Amniotic stem cell (primary cell): Measurements from ENCODE around the gene ZBTB7B.

ENCODE experiments used
- DNase-seq: peaks from one replicate; lab custom pipeline; 2025; lab: John Stamatoyannopoulos, UW

Gene ZBTB7B

DNA sequence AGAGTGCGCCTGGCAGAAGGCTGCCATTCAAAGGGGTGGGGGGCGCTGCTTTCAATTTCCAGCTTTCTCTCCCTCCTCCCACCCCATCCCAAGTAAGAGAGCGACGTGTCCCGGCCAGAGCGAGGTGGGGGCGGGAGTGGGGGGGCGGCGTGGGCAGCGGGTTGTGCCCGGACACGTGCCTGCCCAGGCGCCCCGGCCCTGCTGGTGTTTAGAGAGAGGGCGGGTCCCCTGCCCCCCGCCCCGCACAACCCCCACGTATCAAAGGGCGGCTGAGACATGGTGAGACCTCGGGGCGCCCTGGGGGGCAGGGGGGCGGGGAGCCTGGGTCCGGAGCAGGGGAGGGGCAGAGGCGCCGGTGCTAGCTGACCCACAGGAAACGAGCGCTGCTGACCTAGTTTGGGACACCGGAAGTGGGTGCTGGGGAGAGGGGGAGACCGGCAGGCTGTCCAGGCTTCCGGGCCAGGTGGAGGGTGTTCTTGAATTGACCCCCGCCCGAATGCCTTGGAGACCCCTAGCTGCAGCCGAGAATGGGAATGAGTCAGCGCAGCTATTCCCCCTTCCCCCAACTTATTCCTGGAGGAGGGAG is 1.3 kb downstream of the ZBTB7B start:
- peak; percentile 21 for DNase-seq

DNA sequence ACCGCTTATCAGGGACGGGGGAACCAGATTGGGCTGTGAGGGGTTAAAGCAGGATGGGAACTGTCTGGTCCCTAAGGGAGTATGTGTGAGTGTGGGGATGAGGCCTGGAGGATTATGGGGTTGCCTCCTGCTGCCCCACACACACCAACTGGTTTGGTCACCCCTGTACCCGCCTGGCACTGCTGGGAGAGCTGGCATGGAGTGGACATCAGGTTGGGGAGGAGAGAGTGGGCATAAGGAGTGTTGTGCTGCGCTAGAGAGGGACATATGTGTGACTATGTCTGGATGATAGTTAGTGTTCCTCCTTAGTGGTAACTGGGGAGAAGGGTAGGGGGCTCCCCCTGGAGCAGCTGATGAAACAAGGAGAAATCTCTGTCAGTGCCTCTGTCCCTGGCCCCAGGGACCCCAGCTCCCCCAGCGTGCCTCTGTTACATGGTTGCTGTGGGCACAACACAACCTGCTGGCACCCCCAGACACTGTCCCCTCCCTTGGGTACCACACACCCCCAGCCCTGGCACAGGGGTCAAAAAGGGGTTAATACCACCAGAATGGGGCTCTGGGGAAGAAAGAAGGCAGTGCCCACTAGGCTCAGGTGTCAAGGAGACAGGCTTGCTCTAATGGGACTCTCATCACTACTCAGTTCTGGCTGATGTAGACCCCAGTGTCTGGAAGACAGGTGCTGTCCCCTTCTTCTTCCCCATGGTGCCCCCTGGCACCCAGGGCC is 1.9 kb downstream of the ZBTB7B start:
- no peak for DNase-seq

DNA sequence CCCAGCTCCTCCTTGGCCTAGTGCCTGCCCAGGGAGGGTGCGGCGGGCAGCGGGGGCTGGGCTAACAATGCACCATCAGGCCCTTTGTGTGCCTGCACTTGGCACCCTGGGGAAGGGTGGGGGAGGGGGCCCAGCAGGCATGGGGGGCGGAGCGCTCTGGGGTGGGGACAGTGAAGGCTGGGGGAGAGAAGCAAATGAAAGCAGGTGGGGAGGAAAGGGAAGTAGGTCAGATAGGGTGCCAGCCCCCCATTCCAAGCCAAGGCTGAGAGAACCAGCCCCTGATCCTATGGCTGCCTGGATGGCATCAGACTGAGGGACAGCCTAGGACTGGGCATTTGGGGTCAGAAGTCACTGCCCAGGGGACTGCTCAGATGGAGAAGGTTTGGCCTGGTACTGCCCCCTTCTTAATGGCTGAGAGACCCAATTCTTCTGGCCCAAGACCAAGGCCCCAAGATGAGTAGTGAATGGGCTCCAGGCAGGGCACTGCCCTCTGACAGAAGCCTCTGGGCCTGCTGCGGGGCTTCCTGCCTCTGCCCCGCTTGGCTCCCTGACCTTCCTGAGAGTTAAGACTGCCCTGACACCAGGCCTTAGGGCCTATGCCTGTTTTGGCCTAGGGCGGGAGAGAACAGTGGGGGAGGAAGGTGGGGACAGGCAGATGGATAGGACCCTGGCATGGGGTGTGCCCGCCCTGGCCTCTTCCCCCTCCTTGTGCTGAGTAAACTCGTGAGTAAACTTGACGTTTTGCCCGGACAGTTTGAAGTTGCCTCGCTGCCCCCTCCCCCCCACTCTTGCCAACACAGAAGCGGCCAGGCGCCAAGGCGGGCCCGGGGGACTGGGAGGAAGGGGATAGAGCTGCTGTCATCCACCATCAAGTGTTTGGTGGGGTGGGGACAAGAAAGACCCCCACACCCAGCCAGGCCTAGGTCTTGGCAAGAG is 2.7 kb downstream of the ZBTB7B start:
- no peak for DNase-seq

DNA sequence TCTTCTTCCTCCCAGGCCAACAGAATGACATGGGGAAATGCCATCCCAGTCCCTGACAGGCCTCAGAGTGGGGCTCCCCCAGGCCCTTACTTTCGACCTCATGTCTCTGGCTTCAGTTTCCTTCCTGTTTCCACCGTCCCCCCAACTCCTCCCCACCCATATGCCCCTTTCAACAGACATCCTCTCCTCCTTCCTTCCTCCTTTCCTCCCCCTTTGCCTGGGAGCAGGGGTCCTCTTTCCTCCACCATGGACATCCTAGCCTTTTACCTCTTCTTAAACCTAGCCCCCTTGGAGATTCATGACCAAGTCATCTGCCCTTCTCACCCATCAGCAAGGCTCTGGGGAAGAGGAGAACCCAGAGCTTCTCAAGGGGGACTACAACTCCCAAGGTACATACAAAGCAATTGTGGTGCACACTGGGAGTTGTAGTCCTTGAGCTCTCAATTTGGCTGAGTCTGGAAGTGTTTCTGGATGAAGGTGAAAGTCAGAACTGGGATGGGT is 4.0 kb downstream of the ZBTB7B start:
- no peak for DNase-seq

DNA sequence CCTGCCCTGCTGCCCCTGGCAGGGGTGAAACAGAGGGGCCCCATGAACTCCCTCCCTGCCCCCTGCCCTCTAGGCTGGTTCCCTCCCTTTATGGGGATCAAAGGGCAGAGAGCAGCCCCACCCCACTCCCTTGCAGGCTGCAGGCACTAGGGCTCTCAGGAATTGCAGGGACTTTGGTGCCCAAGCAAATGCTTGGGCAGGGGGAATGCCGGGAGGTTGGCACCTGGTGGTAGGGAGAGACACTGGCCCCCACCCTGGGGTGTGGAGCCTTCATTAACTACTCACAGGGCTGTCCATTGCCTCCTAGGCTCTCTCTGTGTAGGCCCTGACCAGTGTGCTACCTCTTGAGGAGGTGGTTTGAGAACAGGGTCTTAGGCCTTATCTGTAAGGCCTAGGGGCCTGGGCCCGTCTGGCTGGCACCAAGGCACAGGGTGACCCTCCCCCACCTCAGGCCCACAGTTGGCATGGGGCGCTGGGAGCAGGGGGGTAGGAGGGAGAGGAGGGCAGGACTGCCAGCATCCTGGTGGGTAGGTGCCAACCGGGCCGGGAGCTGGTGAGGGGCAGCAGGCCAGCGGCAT is 4.7 kb downstream of the ZBTB7B start:
- DNase-seq: no peak

DNA sequence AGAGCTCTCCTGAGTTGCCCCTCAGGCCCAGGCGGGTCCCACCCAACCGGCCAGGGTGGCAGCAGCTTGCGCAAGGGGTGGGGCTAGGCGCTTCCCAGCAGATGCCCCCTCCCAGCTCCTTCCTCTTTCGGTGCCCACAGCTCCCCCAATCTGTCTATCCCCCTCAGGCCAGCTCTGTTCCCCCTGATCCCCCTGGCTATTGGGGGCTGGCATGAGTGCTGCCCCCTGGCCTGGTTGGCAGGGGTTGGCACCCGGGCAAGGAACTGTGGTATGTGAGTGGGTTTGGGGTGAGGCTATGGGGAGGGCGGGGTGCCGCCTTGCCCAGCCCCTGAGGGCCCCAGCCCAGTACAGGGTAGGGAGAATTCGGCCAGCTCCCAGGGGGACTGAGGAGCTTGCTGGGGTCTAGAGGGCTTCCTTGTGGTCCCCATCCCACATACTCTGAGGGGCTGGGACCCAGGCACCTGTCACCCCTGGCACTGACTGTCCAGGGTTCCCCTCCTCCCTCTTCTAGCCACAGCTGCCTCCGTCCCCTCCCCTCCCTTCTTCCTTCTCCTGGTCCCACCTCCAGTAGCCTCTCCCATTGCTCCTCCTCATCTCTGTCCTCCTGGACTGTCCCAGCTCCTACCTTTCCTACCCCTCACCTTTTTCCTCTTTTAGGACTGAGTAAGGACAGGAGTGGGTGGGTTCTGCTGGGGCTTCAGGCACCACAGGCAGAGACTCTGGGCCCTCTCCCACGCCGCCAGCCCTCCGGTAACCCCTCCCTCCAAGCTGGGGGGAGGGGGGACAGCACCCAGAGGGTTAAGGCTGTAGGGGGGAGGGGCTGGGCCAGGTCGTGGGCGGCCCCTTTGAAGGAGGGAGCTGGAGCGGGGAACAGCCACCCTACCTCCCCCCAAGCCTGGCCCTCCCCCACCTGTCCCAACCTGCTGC is 5.7 kb downstream of the ZBTB7B start:
- DNase-seq: no peak

DNA sequence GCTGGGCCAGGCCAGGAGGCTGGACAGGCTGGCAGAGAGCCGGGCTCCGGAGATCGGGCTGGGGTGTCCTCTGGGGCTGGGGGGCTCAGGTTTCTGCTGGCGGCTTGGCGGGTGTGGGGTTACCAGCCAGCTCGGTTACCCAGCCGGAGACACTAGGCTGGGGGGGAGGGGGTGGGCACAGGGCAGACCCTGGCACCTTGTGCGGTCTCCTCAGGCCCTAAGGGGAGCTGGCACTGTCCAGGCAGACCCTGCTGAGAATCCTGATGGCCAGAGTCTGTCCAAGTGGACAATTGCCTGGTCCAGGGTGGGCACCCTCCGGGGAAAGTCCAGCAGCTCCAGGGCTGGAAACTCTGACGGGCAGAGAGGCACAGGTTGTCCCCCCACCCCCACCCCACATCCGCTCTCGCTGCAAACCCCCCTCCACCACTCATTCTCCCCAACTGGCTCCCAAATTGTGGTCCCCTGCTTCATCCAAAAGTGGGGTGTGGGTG is 6.7 kb downstream of the ZBTB7B start:
- DNase-seq: no peak

DNA sequence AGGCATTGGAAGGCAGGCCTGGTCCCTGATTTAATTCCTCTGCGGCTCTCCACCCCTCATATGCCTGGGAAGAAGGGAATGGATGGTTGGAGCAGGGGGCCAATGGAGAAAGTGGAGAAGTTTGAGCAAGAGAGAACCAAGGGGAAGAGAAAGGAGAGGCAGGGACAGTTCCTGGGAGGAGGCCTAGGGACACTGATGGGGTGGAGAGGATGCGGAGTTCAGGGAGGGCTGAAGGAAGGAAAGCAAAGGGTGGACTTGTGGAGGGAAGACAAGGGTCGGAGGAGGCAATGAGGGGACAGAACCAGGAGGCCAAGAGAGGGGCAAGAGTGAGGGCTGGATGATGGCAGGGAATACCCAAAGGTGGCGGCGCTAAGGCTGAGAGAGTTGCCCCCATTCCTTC is 7.1 kb downstream of the ZBTB7B start:
- DNase-seq: no peak

DNA sequence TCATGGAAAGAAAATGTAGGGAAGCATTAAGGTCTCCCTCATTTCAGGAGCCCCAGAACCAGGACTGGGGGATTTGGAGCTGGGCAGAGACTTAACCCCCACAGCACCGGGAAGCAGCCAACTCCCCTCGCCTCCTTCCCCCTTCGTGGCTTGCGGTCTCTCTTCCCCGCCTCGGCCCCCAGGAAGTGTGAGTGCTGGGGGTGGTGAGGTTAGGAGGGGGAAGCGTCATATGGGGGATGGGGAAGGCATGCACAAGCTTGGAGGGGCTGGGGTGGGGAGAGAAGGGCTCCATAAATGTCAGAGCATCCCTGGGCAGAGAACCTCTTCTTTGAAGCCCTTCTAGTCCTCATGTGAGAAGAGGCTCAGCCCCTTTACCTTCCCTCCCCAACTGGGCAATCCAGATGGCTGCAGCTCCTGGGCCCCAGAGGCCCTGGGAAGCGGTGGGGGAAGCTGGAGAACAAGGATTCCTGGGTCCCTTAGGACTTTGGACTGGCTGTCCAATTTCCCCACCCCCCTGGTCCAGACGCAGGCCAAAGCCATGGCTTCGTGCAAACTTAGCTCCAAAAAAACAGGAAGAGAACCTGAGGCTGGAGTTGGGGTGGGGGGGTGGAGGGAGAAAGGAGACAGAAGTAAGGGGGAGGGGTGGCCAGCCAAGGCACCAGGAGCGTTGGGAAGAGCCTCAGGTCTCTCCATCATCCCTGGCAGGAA is 7.8 kb downstream of the ZBTB7B start:
- DNase-seq: no peak

DNA sequence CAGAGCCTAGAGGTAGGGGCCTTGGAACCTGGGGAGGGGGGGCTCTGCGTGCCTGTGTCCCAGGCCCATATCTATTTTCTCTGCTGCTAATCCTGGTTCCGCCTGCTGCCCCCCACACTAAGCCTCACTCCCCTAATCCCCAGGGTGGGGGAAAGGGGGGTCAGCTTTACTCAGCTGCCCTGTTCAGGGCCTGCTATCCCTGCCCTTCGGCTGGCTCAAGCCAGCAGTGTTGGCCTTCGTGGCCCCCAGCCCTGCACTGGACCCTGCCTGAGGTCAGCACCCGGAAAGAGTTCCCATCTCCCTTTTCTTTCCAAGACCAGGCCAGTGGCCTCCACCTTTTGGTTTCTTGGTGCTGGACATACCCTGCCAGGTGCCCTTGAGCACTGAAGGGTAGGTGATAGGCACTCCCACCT is 8.4 kb downstream of the ZBTB7B start:
- DNase-seq: no peak

DNA sequence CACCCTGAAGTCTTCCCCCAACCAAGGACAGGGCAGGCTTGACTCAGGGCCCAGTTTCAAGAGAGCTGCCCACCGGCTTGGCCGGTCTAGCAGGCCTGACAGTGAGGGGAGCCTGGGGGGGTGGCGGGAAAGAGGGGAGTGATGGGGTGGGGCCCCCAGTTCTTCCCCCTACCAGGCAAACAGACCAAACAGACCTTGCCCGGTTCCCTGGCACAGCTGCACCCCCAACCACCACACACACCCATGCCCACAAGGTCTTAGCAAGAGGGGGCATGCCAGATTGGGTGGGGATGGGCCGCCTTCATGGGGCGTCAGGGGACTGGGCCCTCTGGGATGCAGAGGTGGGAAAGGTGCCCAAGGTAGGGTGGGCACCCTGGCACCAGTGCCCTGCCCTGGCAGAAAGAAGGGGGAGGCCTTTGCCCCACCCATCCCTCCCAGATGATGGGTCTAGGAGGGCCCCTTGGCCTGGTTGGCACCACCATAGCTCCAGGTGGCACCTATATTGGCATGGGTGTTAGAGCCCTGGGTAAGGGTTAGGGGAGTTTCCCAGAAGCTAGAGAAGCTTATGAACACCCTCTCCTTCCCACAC is 8.9 kb downstream of the ZBTB7B start:
- DNase-seq: no peak

DNA sequence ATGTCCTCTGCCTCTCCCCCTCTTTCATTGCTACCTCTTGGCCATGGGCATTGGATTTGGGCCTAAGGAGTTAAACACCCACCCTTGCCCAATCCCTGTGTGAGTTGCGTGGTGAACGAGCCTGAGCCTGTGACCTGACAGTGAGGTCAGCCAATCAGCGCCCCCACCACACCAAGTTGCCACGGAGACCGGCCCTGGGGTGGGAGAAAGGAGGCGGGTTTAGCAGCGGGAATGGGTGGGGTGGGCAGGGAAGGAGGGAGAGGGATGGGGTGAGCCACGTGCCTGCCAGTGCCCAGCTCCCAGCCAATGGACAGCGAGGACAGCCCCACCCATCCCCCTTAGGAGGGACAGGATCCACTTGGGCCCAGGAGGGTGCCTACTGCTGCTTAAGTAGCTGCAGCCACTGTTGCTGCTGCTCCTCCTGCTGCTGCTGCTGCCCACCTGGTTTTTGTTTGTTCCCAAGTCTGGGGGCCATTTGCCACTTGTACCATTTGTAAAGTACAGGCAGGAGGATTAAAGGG is 9.5 kb downstream of the ZBTB7B start:
- no peak for DNase-seq

DNA sequence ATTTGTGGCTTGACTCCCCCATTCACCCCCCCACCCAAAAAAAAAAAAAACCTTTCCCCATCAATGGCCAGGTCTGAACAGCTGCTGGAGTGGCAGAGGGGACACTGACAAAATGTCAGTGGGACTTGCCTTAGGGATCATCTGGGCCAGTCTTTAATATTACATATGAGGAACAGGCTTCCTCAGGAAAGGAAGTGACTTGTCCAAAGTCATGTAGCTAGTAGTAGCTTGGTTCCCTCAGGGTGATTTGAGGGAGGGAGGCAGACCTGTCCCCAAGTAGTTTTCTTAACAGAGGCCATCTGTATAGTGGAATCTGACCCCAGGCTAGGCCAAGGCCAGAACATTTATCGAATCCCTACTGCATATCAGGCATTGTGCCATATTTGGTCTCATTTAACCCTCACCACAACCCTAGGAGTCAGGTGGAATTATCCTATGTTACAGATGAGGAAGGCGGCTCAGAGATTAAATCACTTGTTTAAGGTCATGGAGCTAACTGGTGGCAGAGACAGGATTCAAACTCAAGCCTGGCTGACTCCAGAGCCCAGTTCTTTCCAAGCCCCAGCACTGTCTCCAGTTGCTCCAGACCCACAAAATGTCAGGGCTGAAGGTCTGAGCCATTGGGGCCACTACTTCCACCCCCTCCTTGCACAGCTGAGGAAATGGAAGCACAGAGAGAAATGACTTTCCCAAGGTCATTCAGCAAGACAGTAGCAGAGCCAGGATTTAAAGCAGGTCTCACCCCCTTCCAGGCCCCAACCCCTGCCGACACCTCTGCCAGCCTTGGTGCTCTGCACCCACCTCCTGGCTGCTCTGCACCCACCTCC is 10.4 kb downstream of the ZBTB7B start:
- no peak for DNase-seq

DNA sequence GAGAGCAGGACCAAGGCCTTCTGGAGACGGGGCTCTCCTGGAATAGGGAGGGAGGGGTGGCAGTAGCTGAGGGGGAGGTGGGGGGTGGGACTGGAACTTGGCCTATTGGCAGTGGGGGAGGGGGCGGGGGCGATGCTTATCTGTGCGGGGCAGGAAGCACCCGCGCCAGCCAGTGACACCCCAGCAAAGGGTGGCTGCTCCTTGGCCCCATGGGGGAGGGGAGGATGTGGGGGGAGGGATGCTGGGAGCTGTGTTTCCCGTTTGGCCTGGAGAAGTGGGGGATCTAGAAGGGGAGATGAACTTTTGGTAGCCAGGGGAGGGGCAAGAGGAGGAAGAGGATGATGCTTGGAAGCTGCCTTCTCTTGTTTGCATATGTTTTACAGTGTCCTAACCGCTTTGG is 11.0 kb downstream of the ZBTB7B start:
- no peak for DNase-seq

DNA sequence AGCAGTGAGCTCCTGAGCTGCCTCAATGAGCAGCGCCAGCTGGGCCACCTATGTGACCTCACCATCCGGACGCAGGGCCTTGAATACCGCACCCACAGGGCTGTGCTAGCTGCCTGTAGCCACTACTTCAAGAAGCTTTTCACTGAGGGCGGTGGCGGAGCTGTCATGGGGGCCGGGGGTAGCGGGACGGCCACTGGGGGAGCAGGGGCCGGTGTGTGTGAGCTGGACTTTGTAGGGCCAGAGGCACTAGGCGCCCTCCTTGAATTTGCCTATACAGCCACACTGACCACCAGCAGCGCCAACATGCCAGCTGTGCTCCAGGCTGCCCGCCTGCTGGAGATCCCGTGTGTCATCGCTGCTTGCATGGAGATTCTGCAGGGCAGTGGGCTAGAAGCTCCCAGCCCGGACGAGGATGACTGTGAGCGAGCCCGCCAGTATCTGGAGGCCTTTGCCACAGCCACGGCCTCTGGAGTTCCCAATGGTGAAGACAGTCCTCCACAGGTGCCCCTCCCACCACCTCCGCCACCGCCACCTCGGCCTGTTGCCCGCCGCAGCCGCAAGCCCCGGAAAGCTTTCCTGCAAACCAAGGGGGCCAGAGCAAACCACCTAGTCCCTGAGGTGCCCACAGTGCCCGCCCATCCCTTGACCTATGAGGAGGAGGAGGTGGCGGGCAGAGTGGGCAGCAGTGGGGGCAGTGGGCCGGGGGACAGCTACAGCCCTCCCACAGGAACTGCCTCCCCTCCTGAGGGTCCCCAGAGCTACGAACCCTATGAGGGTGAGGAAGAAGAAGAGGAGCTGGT is 12.3 kb downstream of the ZBTB7B start:
- no peak for DNase-seq

DNA sequence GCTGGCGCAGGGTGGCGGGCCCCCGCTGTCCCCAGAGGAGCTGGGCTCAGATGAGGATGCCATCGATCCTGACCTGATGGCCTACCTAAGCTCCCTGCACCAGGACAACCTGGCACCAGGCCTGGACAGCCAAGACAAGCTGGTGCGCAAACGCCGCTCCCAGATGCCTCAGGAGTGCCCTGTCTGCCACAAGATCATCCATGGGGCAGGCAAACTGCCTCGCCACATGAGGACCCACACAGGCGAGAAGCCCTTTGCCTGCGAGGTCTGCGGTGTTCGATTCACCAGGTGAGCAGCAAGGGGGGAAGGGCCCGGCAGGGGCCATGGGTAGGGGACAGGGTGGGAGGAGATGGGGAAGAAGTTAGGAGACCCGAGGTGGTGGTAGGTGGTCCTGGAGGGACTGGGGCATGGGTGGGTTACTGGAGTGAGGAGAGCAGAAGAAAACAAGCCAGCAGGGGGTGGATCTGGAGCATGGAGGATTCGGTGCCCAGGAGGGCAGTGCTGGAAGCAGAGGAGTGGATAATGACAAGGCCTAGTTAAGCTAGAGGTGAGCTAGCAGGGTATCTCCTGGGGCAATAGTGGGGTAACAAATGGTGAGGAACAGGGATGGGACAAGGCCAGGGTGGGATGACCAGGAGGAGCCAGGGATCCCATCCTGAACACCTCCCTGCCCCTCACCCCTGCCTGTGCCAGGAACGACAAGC is 13.1 kb downstream of the ZBTB7B start:
- DNase-seq: no peak

DNA sequence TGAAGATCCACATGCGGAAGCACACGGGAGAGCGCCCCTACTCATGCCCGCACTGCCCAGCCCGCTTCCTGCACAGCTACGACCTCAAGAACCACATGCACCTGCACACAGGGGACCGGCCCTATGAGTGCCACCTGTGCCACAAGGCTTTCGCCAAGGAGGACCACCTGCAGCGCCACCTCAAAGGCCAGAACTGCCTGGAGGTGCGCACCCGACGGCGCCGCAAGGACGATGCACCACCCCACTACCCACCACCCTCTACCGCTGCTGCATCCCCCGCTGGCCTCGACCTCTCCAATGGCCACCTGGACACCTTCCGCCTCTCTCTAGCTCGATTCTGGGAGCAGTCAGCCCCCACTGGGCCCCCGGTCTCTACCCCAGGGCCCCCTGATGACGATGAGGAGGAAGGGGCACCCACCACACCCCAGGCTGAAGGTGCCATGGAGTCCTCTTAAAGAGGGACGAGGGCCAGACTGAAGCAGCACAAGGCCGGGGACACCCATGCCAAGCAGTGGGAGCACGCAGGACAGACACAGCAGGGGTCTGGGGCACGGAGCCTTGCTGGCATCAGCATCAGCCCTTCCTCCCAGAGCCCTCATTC is 13.7 kb downstream of the ZBTB7B start:
- no peak for DNase-seq
